Measurements from ENCODE around the gene AKAP13. TPM values are rescaled to one million over a fixed set of nuclear protein-coding genes. Genes with fewer than 3 reads are reported as not detected.
"Not testable (repeated sequence)": the region's sequence is repeated elsewhere in the genome, so short reads cannot be mapped to it uniquely, and the experiment has no call there.

Gene AKAP13
- total and polyA plus RNA-seq, 2 of the 13 experiments (the other 11 are each of a cell fraction or from before 2014, with no cell fraction given), result 6.7 to 27.1 TPM

DNA sequence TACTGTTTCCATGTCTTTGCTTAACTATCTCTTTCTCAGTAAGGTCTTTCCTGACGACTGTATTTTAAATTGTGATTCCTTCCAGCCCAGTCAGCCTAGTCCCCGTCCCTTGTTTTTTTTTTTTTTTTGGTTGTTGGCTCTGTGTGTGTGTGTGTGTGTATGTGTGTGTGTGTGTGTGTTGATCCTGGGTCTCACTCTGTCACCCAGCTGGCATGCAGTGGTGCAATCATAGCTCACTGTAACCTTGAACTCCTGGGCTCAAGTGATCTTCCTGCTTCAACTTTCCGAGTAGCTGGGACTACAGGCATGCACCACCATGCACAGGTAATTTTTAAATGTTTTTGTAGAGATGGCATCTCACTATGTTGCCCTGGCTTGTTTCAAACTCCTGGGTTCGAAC, 31.3 kb upstream of the AKAP13 start (continued):
- TF ChIP-seq, protein P1, sequence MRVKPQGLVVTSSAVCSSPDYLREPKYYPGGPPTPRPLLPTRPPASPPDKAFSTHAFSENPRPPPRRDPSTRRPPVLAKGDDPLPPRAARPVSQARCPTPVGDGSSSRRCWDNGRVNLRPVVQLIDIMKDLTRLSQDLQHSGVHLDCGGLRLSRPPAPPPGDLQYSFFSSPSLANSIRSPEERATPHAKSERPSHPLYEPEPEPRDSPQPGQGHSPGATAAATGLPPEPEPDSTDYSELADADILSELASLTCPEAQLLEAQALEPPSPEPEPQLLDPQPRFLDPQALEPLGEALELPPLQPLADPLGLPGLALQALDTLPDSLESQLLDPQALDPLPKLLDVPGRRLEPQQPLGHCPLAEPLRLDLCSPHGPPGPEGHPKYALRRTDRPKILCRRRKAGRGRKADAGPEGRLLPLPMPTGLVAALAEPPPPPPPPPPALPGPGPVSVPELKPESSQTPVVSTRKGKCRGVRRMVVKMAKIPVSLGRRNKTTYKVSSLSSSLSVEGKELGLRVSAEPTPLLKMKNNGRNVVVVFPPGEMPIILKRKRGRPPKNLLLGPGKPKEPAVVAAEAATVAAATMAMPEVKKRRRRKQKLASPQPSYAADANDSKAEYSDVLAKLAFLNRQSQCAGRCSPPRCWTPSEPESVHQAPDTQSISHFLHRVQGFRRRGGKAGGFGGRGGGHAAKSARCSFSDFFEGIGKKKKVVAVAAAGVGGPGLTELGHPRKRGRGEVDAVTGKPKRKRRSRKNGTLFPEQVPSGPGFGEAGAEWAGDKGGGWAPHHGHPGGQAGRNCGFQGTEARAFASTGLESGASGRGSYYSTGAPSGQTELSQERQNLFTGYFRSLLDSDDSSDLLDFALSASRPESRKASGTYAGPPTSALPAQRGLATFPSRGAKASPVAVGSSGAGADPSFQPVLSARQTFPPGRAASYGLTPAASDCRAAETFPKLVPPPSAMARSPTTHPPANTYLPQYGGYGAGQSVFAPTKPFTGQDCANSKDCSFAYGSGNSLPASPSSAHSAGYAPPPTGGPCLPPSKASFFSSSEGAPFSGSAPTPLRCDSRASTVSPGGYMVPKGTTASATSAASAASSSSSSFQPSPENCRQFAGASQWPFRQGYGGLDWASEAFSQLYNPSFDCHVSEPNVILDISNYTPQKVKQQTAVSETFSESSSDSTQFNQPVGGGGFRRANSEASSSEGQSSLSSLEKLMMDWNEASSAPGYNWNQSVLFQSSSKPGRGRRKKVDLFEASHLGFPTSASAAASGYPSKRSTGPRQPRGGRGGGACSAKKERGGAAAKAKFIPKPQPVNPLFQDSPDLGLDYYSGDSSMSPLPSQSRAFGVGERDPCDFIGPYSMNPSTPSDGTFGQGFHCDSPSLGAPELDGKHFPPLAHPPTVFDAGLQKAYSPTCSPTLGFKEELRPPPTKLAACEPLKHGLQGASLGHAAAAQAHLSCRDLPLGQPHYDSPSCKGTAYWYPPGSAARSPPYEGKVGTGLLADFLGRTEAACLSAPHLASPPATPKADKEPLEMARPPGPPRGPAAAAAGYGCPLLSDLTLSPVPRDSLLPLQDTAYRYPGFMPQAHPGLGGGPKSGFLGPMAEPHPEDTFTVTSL (CRISPR knock-in tag; IDR thresholded peaks at IDR 0.05; ENCODE audit: borderline replicate concordance), result peak; percentile 59; the same call in 1 of the 2 replicates
- TF ChIP-seq ZNF788 (CRISPR knock-in tag; IDR thresholded peaks at IDR 0.05; ENCODE audit: borderline replicate concordance), result peak; percentile 67; the same call in 1 of the 2 replicates
- TF ChIP-seq, protein P2, sequence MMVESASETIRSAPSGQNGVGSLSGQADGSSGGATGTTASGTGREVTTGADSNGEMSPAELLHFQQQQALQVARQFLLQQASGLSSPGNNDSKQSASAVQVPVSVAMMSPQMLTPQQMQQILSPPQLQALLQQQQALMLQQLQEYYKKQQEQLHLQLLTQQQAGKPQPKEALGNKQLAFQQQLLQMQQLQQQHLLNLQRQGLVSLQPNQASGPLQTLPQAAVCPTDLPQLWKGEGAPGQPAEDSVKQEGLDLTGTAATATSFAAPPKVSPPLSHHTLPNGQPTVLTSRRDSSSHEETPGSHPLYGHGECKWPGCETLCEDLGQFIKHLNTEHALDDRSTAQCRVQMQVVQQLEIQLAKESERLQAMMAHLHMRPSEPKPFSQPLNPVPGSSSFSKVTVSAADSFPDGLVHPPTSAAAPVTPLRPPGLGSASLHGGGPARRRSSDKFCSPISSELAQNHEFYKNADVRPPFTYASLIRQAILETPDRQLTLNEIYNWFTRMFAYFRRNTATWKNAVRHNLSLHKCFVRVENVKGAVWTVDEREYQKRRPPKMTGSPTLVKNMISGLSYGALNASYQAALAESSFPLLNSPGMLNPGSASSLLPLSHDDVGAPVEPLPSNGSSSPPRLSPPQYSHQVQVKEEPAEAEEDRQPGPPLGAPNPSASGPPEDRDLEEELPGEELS (CRISPR knock-in tag; IDR thresholded peaks at IDR 0.05), result peak; percentile 82
- 0 out of 2 replicates have a peak, but pooled peaks have one; percentile 43 for TF ChIP-seq NCOR1 (IDR thresholded peaks at IDR 0.05; ENCODE audit: borderline replicate concordance, low read length)
- TF ChIP-seq, protein P3, sequence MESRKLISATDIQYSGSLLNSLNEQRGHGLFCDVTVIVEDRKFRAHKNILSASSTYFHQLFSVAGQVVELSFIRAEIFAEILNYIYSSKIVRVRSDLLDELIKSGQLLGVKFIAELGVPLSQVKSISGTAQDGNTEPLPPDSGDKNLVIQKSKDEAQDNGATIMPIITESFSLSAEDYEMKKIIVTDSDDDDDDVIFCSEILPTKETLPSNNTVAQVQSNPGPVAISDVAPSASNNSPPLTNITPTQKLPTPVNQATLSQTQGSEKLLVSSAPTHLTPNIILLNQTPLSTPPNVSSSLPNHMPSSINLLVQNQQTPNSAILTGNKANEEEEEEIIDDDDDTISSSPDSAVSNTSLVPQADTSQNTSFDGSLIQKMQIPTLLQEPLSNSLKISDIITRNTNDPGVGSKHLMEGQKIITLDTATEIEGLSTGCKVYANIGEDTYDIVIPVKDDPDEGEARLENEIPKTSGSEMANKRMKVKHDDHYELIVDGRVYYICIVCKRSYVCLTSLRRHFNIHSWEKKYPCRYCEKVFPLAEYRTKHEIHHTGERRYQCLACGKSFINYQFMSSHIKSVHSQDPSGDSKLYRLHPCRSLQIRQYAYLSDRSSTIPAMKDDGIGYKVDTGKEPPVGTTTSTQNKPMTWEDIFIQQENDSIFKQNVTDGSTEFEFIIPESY (CRISPR knock-in tag; IDR thresholded peaks at IDR 0.05), result 0 out of 2 replicates have a peak, but pooled peaks have one; percentile 13
- peak; percentile 78; the same call in 1 of the 2 replicates for TF ChIP-seq ZBTB3 (CRISPR knock-in tag; IDR thresholded peaks at IDR 0.05; ENCODE audit: borderline replicate concordance, low read depth)
- 0 out of 2 replicates have a peak, but pooled peaks have one; percentile 18 for TF ChIP-seq THAP11 (CRISPR knock-in tag; IDR thresholded peaks at IDR 0.05)
- TF ChIP-seq JUNB (CRISPR knock-in tag; IDR thresholded peaks at IDR 0.05; ENCODE audit: borderline replicate concordance), result peak; percentile 83
- TF ChIP-seq HDAC2 (CRISPR knock-in tag; IDR thresholded peaks at IDR 0.05), result peak; percentile 53; the same call in 1 of the 2 replicates
- TF ChIP-seq ZNF607 (CRISPR knock-in tag; IDR thresholded peaks at IDR 0.05; ENCODE audit: borderline replicate concordance), result 0 out of 2 replicates have a peak, but pooled peaks have one; percentile 25
- TF ChIP-seq CREM (IDR thresholded peaks at IDR 0.05), result peak; percentile 54; the same call in 1 of the 2 replicates
- TF ChIP-seq CREM (CRISPR knock-in tag; IDR thresholded peaks at IDR 0.05), result not testable (repeated sequence)
- peak; percentile 50; the same call in 1 of the 2 replicates for TF ChIP-seq SOX13 (IDR thresholded peaks at IDR 0.05)
- TF ChIP-seq SOX13 (CRISPR knock-in tag; conservative IDR thresholded peaks at IDR 0.05 in 1 of 2, IDR thresholded peaks at IDR 0.05 in 1 of 2), result peak in 1 of 2 experiments; percentile 54; a peak in 2 of 4 replicates
- peak; percentile 69 for TF ChIP-seq PITX1 (CRISPR knock-in tag; IDR thresholded peaks at IDR 0.05)
